Karpas-422 (cell line): Measurements from ENCODE around the gene CFAP46. TPM values are rescaled to one million over a fixed set of nuclear protein-coding genes. Genes with fewer than 3 reads are reported as not detected.

ENCODE experiments used
- DNase-seq: peaks from one replicate; pipeline ENCODE4 v3.0.0-alpha.2; 2015
- H2AFZ ChIP-seq: fragments of 200-600 bp; sonication (generic); 2 replicates; pipeline ENCODE4 v1.6.1; 2014; ENCODE audit warnings: antibody characterized with exemption, low read length, mixed read lengths
- H3K27ac ChIP-seq: fragments of 200-600 bp; sonication (generic); 2 replicates; pipeline ENCODE4 v1.5.1; 2014; ENCODE audit warnings: mild to moderate bottlenecking, low read length, moderate library complexity
- H3K27me3 ChIP-seq: fragments of 200-600 bp; sonication (generic); 2 replicates; pipeline ENCODE4 v1.6.1; 2014; ENCODE audit warnings: low read length, mixed read lengths
- H3K36me3 ChIP-seq: fragments of 200-600 bp; sonication (generic); 2 replicates; pipeline ENCODE4 v1.6.1; 2014; ENCODE audit warnings: low read length, mixed read lengths; ENCODE audit not compliant: insufficient read depth
- H3K4me1 ChIP-seq: fragments of 200-600 bp; sonication (generic); 2 replicates; pipeline ENCODE4 v1.6.1; 2014; ENCODE audit warnings: mild to moderate bottlenecking, low read length, mixed read lengths
- H3K4me2 ChIP-seq: fragments of 200-600 bp; sonication (generic); 2 replicates; pipeline ENCODE4 v1.6.1; 2014; ENCODE audit warnings: low read length, low read depth, mild to moderate bottlenecking; ENCODE audit not compliant: poor library complexity, severe bottlenecking
- H3K4me3 ChIP-seq: fragments of 200-600 bp; sonication (generic); 2 replicates; pipeline ENCODE4 v1.5.1; 2014; ENCODE audit warnings: mild to moderate bottlenecking, antibody characterized with exemption, low read length, mixed read lengths
- H3K79me2 ChIP-seq: fragments of 200-600 bp; sonication (generic); 2 replicates; pipeline ENCODE4 v1.6.1; 2014; ENCODE audit warnings: mild to moderate bottlenecking, low read length, mixed read lengths
- H3K9ac ChIP-seq: fragments of 200-600 bp; sonication (generic); 2 replicates; pipeline ENCODE4 v1.6.0; 2014; ENCODE audit warnings: low read length
- H3K9me2 ChIP-seq: fragments of 200-600 bp; sonication (generic), shearing (Covaris generic); replicated peaks from 2 replicates; pipeline ENCODE4 v1.6.0; 2014; ENCODE audit warnings: mild to moderate bottlenecking, low read length, moderate library complexity; ENCODE audit not compliant: insufficient read depth
- H3K9me3 ChIP-seq: fragments of 300-700, 200-600 bp; sonication (generic); 2 replicates; pipeline ENCODE4 v1.6.1; 2014; ENCODE audit warnings: low read length, mixed read lengths
- H4K20me1 ChIP-seq: fragments of 200-600 bp; sonication (generic); 2 replicates; pipeline ENCODE4 v1.6.1; 2014; ENCODE audit warnings: mild to moderate bottlenecking, antibody characterized with exemption, low read length, low read depth; ENCODE audit not compliant: insufficient read depth
- total RNA-seq: library from RNA; depleted of rRNA; stranded (reverse); fragments of >200 nt; shearing (Covaris generic); gene quantifications from 2 replicates; pipeline ENCODE4 v1.2.3, GENCODE V29; 2014; ENCODE audit warnings: low replicate concordance

Gene CFAP46
- total RNA-seq, 1 experiment from 2014 or later, result 0.22 TPM

- H3K27ac ChIP-seq, result no peak overlapping the region
- H3K9me3 ChIP-seq, result no peaks in the 10 kb centered on the region
- H3K27me3 ChIP-seq, result no peaks in the 10 kb centered on the region
- no peak overlapping the region for H3K9ac ChIP-seq
- DNase-seq, result no peak
- H3K4me3 ChIP-seq, result no peak overlapping the region
- no peaks in the 10 kb centered on the region for H3K4me1 ChIP-seq
- H3K4me2 ChIP-seq, result no peak overlapping the region
- no peaks in the 10 kb centered on the region for H3K79me2 ChIP-seq
- no peaks in the 10 kb centered on the region for H4K20me1 ChIP-seq
- no peaks in the 10 kb centered on the region for H3K9me2 ChIP-seq
- H3K36me3 ChIP-seq, result no peaks in the 10 kb centered on the region
- no peak overlapping the region for H2AFZ ChIP-seq
These were observed 137.5 kb downstream of the CFAP46 start for GRCh38 chr10:132804785-132805426.

- Histone ChIP-seq H3K79me2 (no peaks in the 10 kb centered on the region), H3K9me2 (no peaks in the 10 kb centered on the region), H3K9ac (no peak overlapping the region), H3K27me3 (no peaks in the 10 kb centered on the region), H3K4me1 (no peaks in the 10 kb centered on the region), H3K4me2 (no peak overlapping the region), H3K4me3 (no peak overlapping the region), H4K20me1 (no peaks in the 10 kb centered on the region), H2AFZ (no peak overlapping the region), H3K27ac (no peak overlapping the region), H3K36me3 (no peaks in the 10 kb centered on the region), H3K9me3 (no peaks in the 10 kb centered on the region)
- no peak for DNase-seq
These were observed 138.1 kb downstream of the CFAP46 start for GRCh38 chr10:132804287-132804686.

- no peak for DNase-seq
- Histone ChIP-seq H3K9ac (no peak overlapping the region), H3K4me3 (no peak overlapping the region), H3K9me3 (no peaks in the 10 kb centered on the region), H3K4me1 (no peaks in the 10 kb centered on the region), H4K20me1 (no peaks in the 10 kb centered on the region), H3K27ac (no peak overlapping the region), H3K4me2 (no peak overlapping the region), H3K27me3 (no peaks in the 10 kb centered on the region), H3K36me3 (no peaks in the 10 kb centered on the region), H3K9me2 (no peaks in the 10 kb centered on the region), H2AFZ (no peak overlapping the region), H3K79me2 (no peaks in the 10 kb centered on the region)
These were observed 138.8 kb downstream of the CFAP46 start for GRCh38 chr10:132803416-132804210.

- no peak for DNase-seq
- Histone ChIP-seq H3K4me2 (no peak overlapping the region), H3K9ac (no peak overlapping the region), H2AFZ (no peak overlapping the region), H3K4me1 (no peaks in the 10 kb centered on the region), H4K20me1 (no peaks in the 10 kb centered on the region), H3K36me3 (no peaks in the 10 kb centered on the region), H3K79me2 (no peaks in the 10 kb centered on the region), H3K27ac (no peak overlapping the region), H3K4me3 (no peak overlapping the region), H3K27me3 (no peaks in the 10 kb centered on the region), H3K9me2 (no peaks in the 10 kb centered on the region), H3K9me3 (no peaks in the 10 kb centered on the region)
These were observed 139.6 kb downstream of the CFAP46 start for GRCh38 chr10:132802694-132803320.

GRCh38 chr10:132802048-132802447 is 140.3 kb downstream of the CFAP46 start:
- H3K79me2 ChIP-seq, result no peaks in the 10 kb centered on the region
- no peak overlapping the region for H3K9ac ChIP-seq
- no peak overlapping the region for H3K27ac ChIP-seq
- no peaks in the 10 kb centered on the region for H4K20me1 ChIP-seq
- no peak for DNase-seq
- no peaks in the 10 kb centered on the region for H3K9me3 ChIP-seq
- no peak overlapping the region for H2AFZ ChIP-seq
- H3K4me1 ChIP-seq, result no peaks in the 10 kb centered on the region
- no peak overlapping the region for H3K4me2 ChIP-seq
- no peak overlapping the region for H3K4me3 ChIP-seq
- no peaks in the 10 kb centered on the region for H3K27me3 ChIP-seq
- H3K9me2 ChIP-seq, result no peaks in the 10 kb centered on the region
- no peaks in the 10 kb centered on the region for H3K36me3 ChIP-seq

- Histone ChIP-seq H3K27ac (no peak overlapping the region), H3K4me2 (no peak overlapping the region), H2AFZ (no peak overlapping the region), H3K27me3 (no peaks in the 10 kb centered on the region), H4K20me1 (no peaks in the 10 kb centered on the region), H3K9me3 (no peaks in the 10 kb centered on the region), H3K4me3 (no peak overlapping the region), H3K79me2 (no peaks in the 10 kb centered on the region), H3K9ac (no peak overlapping the region), H3K36me3 (no peaks in the 10 kb centered on the region), H3K4me1 (no peaks in the 10 kb centered on the region), H3K9me2 (no peaks in the 10 kb centered on the region)
- no peak for DNase-seq
These were observed 142.5 kb downstream of the CFAP46 start for GRCh38 chr10:132799865-132800264.

- H2AFZ ChIP-seq, result no peak overlapping the region
- H3K27me3 ChIP-seq, result no peaks in the 10 kb centered on the region
- H3K27ac ChIP-seq, result no peak overlapping the region
These were observed 143.5 kb downstream of the CFAP46 start for GRCh38 chr10:132798876-132799275.

GRCh38 chr10:132798403-132798802 is 144.0 kb downstream of the CFAP46 start:
- peaks cover 2% of the 10 kb centered on the region for H4K20me1 ChIP-seq
- no peaks in the 10 kb centered on the region for H3K9me2 ChIP-seq
- no peak overlapping the region for H2AFZ ChIP-seq
- DNase-seq, result no peak
- peaks cover 10% of the 10 kb centered on the region for H3K4me1 ChIP-seq
- H3K79me2 ChIP-seq, result no peaks in the 10 kb centered on the region
- H3K36me3 ChIP-seq, result no peaks in the 10 kb centered on the region
- no peak overlapping the region for H3K9ac ChIP-seq
- no peaks in the 10 kb centered on the region for H3K27me3 ChIP-seq
- H3K4me2 ChIP-seq, result no peak overlapping the region
- no peak overlapping the region for H3K4me3 ChIP-seq
- no peaks in the 10 kb centered on the region for H3K9me3 ChIP-seq
- no peak overlapping the region for H3K27ac ChIP-seq

More at GRCh38 chr10:132798876-132799275, 143.5 kb downstream of the CFAP46 start:
- H3K9me2 ChIP-seq, result no peaks in the 10 kb centered on the region
- no peak overlapping the region for H3K4me3 ChIP-seq
- no peak overlapping the region for H3K9ac ChIP-seq
- no peaks in the 10 kb centered on the region for H3K36me3 ChIP-seq
- H3K79me2 ChIP-seq, result no peaks in the 10 kb centered on the region
- H4K20me1 ChIP-seq, result no peaks in the 10 kb centered on the region
- H3K4me1 ChIP-seq, result peaks cover 5% of the 10 kb centered on the region
- no peaks in the 10 kb centered on the region for H3K9me3 ChIP-seq
- H3K4me2 ChIP-seq, result no peak overlapping the region
- no peak for DNase-seq
